LNCaP clone FGC (cell line): ENCODE results near the gene GCA.

Experiments used
- DNase-seq: peaks from one replicate; pipeline ENCODE4 v3.0.0-alpha.2; 2011; ENCODE audit warnings: low read depth
- H3K4me3 ChIP-seq: 2 replicates; pipeline ENCODE4 v1.5.1; 2011; ENCODE audit warnings: mild to moderate bottlenecking, low read depth, low read length, control low read depth
- CTCF ChIP-seq: IDR thresholded peaks from 2 replicates; pipeline ENCODE4 v1.5.1; 2012; ENCODE audit warnings: mild to moderate bottlenecking; ENCODE audit not compliant: control insufficient read depth, insufficient read depth; ENCODE audit errors: extremely low read depth

GCA gene

GRCh38 chr2:162342841-162343240, 1.1 kb upstream of the GCA start:
- no peak for TF ChIP-seq CTCF

GRCh38 chr2:162343492-162343823, 474 bp upstream of the GCA start:
- no peak for TF ChIP-seq CTCF
- peak overlapping the region; percentile 84 for H3K4me3 ChIP-seq
- no peak for DNase-seq

More at GRCh38 chr2:162342841-162343240, 1.1 kb upstream of the GCA start:
- no peak for DNase-seq
- H3K4me3 ChIP-seq, result no peak overlapping the region

GRCh38 chr2:162344617-162344950, 652 bp downstream of the GCA start:
- peak overlapping the region; percentile 84 for H3K4me3 ChIP-seq
- DNase-seq, result no peak
- TF ChIP-seq CTCF, result no peak

GRCh38 chr2:162365392-162365791, 21.5 kb downstream of the GCA start:
- no peak for TF ChIP-seq CTCF
- no peak overlapping the region for H3K4me3 ChIP-seq
- no peak for DNase-seq

GRCh38 chr2:162368494-162368893, 24.6 kb downstream of the GCA start:
- no peak for TF ChIP-seq CTCF
- peak; percentile 2 for DNase-seq
- H3K4me3 ChIP-seq, result no peak overlapping the region

- H3K4me3 ChIP-seq, result no peak overlapping the region
- TF ChIP-seq CTCF, result no peak
- no peak for DNase-seq
These were observed 25.6 kb downstream of the GCA start for GRCh38 chr2:162369551-162369950.

- no peak for TF ChIP-seq CTCF
- H3K4me3 ChIP-seq, result no peak overlapping the region
- no peak for DNase-seq
These were observed 27.0 kb downstream of the GCA start for GRCh38 chr2:162370931-162371330.
